DMS153 treated with DMSO at 0.1 percent for 48 hours (cell line): ENCODE data around the gene ATP5PD.
A peak's percentile ranks its signal among the peaks of the same experiment; 100 is the strongest.
"Not testable (repeated sequence)": the region's sequence is repeated elsewhere in the genome, so short reads cannot be mapped to it uniquely, and the experiment has no call there.

ENCODE experiments used
- DNase-seq: peaks from one replicate; lab custom pipeline; 2025; ENCODE audit not compliant: unreplicated experiment; lab: John Stamatoyannopoulos, UW

Gene ATP5PD

GRCh38 chr17:75059369-75060345, 12.9 kb upstream of the ATP5PD start:
- no peak for DNase-seq

GRCh38 chr17:75051941-75052340, 5.2 kb upstream of the ATP5PD start:
- DNase-seq = no peak

GRCh38 chr17:75049706-75050105, 2.9 kb upstream of the ATP5PD start:
- no peak for DNase-seq

- DNase-seq = no peak
Observed at GRCh38 chr17:75049057-75049456, 2.3 kb upstream of the ATP5PD start.

GRCh38 chr17:75048249-75048878, 1.6 kb upstream of the ATP5PD start:
- DNase-seq = no peak

GRCh38 chr17:75047398-75048098, 779 bp upstream of the ATP5PD start:
- DNase-seq = no peak

GRCh38 chr17:75045946-75046406, 793 bp downstream of the ATP5PD start:
- DNase-seq = not testable (repeated sequence)

GRCh38 chr17:75044716-75045115, 2.1 kb downstream of the ATP5PD start:
- DNase-seq = no peak

- DNase-seq = not testable (repeated sequence)
Observed at GRCh38 chr17:75043789-75044188, 3.0 kb downstream of the ATP5PD start.

- no peak for DNase-seq
Observed at GRCh38 chr17:75041656-75042280, 5.0 kb downstream of the ATP5PD start.

- DNase-seq = no peak
Observed at GRCh38 chr17:75039238-75039637, 7.5 kb downstream of the ATP5PD start.

GRCh38 chr17:75036643-75037268, 10.0 kb downstream of the ATP5PD start:
- DNase-seq = peak; percentile 65

- DNase-seq = peak; percentile 79
Observed at GRCh38 chr17:75034236-75034908, 12.4 kb downstream of the ATP5PD start.

- peak; percentile 78 for DNase-seq
Observed at GRCh38 chr17:75033346-75034235, 13.2 kb downstream of the ATP5PD start.

GRCh38 chr17:75032720-75033280, 14.0 kb downstream of the ATP5PD start:
- no peak for DNase-seq

GRCh38 chr17:75031972-75032719, 14.6 kb downstream of the ATP5PD start:
- DNase-seq = peak; percentile 66

GRCh38 chr17:75030161-75030560, 16.6 kb downstream of the ATP5PD start:
- DNase-seq = no peak

- not testable (repeated sequence) for DNase-seq
Observed at GRCh38 chr17:75026650-75027049, 20.1 kb downstream of the ATP5PD start.
